GM18858 (cell line): Measurements from ENCODE around the gene BTD.
"Not testable (repeated sequence)": the region's sequence is repeated elsewhere in the genome, so short reads cannot be mapped to it uniquely, and the experiment has no call there.

Experiments used
- ATAC-seq: cut with Tn5 transposase; IDR thresholded peaks from one replicate; pipeline ENCODE4 v1.9.1; 2021; ENCODE audit not compliant: unreplicated experiment

The BTD gene

GRCh38 chr3:15602816-15603215 lies 1.3 kb downstream of the BTD start:
- not testable (repeated sequence) for ATAC-seq

- not testable (repeated sequence) for ATAC-seq
Observed at GRCh38 chr3:15604584-15604983, 3.0 kb downstream of the BTD start.

GRCh38 chr3:15606434-15606891 lies 4.9 kb downstream of the BTD start:
- ATAC-seq = no peak

GRCh38 chr3:15610082-15610759 lies 8.7 kb downstream of the BTD start:
- no peak for ATAC-seq

GRCh38 chr3:15611018-15611417 lies 9.5 kb downstream of the BTD start:
- no peak for ATAC-seq

- no peak for ATAC-seq
Observed at GRCh38 chr3:15612001-15612400, 10.5 kb downstream of the BTD start.

GRCh38 chr3:15614958-15615357 lies 13.4 kb downstream of the BTD start:
- no peak for ATAC-seq

GRCh38 chr3:15616053-15616452 lies 14.5 kb downstream of the BTD start:
- no peak for ATAC-seq

GRCh38 chr3:15619659-15620464 lies 18.3 kb downstream of the BTD start:
- ATAC-seq = not testable (repeated sequence)

- ATAC-seq = no peak
Observed at GRCh38 chr3:15623535-15624440, 22.2 kb downstream of the BTD start.

- ATAC-seq = no peak
Observed at GRCh38 chr3:15628967-15629366, 27.4 kb downstream of the BTD start.

- peak; percentile 95 for ATAC-seq
Observed at GRCh38 chr3:15629860-15630597, 28.5 kb downstream of the BTD start.

GRCh38 chr3:15630646-15631350 lies 29.3 kb downstream of the BTD start:
- peak; percentile 19 for ATAC-seq

- ATAC-seq = no peak
Observed at GRCh38 chr3:15631426-15632211, 30.1 kb downstream of the BTD start.

GRCh38 chr3:15632212-15632580 lies 30.7 kb downstream of the BTD start:
- no peak for ATAC-seq

GRCh38 chr3:15633159-15633558 lies 31.6 kb downstream of the BTD start:
- no peak for ATAC-seq

- no peak for ATAC-seq
Observed at GRCh38 chr3:15633766-15634598, 32.4 kb downstream of the BTD start.

GRCh38 chr3:15634671-15635070 lies 33.1 kb downstream of the BTD start:
- ATAC-seq = no peak
